SKM-1 treated with dmso at 0.1 percent for 144 hours (cell line): ENCODE measurements around the gene PATE4.

Experiments used
- DNase-seq: peaks from one replicate; lab custom pipeline; 2025; ENCODE audit not compliant: unreplicated experiment; lab: John Stamatoyannopoulos, UW

Gene PATE4

DNA sequence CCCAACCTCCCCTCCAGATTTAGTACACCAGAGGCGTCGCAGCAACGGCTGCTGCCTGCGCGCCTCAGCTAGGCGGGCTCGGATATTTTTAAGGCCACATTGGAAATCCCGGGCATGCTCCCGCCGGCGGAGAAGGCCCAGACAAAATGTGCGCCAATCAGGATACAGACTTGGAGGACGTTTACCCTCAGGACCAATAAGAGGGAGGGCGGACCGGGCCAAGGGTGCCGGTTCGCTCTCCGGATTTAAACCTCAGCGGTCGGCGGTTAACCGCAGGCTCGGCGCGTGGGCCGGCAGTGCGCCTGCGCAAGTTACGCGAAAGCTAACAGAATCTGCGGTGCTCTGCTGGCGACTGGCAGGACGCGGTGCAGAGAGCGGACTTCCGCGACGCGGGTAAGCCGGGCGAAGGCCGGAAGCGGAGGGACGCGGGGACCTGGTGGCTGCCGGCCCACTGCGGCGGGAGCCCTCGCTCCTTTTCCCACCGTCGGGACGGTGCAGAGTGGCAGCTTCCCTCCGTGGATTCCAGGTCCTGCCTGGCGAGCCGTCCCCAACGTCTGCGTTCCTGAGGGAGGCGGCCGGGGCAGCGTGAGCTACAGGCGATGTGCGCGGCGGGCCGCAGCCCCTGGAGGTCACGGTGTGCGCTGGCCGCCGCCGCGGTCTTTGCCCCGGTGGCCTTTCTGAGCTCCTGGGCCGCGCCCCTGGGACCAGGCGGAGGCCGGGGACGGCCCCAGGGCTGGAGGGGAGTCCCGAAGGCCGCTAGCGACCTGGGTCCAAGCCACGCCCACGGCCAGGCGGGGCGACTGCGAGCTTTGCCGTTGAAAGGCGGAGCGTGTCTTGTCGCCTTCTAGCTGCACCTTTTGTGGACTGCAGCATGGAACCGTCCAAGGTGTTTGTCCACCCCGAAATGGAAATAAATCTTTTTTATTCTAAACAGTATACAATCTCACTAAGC lies 54.5 kb downstream of the PATE4 start, which contains the start of gene HYLS1:
Gene HYLS1 (plus strand): TSS at position 296 of the 952 bp plus-strand sequence. CDS start 11,701 bp downstream, outside the sequence.
- peak; percentile 84 for DNase-seq
